Bone marrow (tissue), 2 donors: Measurements from ENCODE around the gene LEFTY2.
A peak's percentile ranks its signal among the peaks of the same experiment; 100 is the strongest.
"Not testable (repeated sequence)": the region's sequence is repeated elsewhere in the genome, so short reads cannot be mapped to it uniquely, and the experiment has no call there.

ENCODE experiments used
- DNase-seq, 2 donors: peaks; one replicate each; lab custom pipeline; 2025; lab: John Stamatoyannopoulos, UW

Gene LEFTY2

DNA sequence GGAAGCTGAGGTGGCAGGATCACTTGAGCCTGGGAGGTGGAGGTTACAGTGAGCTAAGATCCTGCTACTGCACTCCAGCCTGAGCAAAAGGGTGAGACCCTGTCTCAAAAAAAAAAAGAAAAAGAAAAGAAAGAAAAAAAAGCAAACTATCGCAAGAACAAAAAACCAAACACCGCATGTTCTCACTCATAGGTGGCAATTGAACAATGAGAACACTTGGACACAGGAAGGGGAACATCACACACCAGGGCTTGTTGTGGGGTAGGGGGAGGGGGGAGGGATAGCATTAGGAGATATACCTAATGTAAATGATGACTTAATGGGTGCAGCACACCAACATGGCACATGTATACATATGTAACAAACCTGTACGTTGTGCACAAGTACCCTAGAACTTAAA lies 11.6 kb downstream of the LEFTY2 start:
- not testable (repeated sequence) for DNase-seq

- peak in 1 of 2 donors; percentile 7 for DNase-seq
Measured at GRCh38 chr1:225928186-225929175, 12.5 kb downstream of the LEFTY2 start.

DNA sequence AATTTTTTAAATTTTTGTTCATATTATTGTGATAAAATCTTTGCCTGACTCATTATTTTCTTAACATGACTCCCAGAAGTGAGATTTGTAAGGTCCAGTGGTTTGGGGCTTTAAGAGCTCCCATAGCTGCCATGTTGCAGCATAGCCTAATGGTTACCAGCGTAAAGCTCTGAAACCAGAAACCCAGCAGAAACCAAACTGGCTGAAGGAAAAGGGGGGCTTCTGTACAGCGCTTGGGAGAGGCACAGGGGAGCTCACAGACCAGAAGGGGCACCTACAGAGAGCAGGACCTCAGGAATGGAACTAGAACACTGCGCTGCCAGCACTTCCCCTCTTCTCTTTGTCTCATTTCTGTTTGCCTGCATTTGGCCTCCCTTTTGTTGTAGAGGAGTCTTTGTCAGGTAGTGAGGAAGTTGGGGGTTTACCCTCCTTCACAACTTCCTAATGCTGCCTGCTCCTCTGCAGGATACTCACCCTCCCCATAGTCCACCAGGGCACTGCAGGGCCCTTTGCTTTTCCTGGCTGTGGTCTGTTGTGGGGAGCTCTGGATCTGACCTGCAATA lies 14.4 kb downstream of the LEFTY2 start:
- DNase-seq: no peak

DNA sequence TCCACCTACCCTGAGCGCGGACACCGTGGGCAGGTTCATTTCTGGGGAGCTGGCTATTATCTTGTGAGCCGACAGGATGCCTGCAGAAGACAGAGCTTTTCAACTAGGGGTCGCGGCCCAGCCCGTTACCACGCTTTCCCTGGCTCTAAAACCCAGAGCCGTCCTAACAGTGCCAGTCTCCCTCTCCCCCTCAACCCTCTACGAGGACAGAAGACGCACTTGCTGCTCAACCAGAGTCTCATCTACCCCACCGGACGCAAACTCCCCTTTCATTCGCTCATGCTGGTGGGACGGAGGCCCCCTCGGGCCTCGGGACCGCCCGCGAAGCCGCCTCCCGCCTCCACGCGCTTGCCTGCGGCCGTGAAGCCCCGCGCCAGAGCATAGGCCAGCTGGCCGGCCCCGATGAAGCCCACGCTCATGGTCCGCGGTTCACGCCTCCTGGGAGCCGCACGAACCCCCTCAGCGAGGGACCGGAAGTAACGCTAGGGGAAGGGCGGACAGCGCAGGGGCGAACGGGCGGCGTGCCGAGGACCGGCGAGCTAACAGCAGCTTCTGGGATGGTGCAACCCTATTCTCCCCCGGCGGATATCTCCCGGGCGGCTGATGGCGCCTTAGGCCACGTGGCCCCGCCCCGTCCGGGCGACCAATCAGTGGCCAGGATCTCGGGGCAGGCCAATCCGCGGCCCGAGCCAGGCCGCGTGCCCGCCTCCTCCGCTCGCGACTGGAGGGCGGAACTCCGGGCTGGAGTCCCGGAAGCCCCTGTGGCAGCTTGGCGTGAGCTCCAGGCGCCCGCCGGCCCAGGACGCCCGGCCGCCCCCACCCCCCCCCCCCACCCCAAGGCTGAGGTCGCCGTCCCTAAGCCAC lies 17.1 kb downstream of the LEFTY2 start, which contains the start of gene PYCR2:
Gene PYCR2 (minus strand): TSS at position 559 of the 864 bp plus-strand sequence. CDS start 140 bp downstream, at position 419.
- peak; percentile 83 to 92 for DNase-seq

- DNase-seq: no peak
Measured at GRCh38 chr1:225923381-225923691, 17.7 kb downstream of the LEFTY2 start.

- no peak for DNase-seq
Measured at GRCh38 chr1:225921734-225922709, 19.0 kb downstream of the LEFTY2 start.

DNA sequence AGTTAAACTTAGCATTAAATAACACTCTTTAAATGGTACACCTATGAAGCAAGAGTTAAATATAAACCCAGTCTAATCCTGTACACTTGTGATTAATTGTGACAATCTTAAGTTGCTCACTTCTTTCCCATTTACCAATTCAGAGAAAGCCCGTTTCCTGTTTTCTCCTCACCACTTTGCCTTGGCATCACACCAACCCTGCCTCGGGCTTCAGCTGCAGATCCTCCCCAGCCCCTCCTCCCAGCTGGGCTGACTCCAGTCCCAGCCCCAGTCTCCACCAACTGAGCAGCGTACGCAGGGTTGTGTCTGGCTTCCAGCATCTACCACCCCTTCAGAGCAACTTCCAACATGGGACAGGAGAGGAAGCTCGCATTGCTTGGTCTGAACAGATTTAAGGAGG lies 21.1 kb downstream of the LEFTY2 start:
- DNase-seq: peak; percentile 5 to 86

DNA sequence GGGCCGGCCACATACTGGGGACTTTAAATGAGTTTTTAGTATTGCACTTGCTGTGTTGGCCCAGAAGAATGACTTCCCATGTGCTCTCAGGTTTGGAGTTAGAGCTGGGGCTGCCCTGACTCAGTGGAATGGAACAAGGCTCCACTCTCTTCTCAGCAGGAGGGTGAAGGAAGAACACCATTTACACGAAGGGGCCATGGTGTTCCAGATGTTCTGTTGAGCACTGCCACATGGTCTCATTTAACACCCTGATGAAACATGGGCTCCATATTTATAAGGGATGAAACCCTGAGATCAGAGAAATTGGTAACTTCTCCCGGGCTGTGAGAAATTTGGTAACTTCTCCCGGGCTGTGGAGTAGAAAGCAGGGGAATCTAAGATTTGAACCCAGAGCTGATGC lies 22.7 kb downstream of the LEFTY2 start:
- no peak for DNase-seq

DNA sequence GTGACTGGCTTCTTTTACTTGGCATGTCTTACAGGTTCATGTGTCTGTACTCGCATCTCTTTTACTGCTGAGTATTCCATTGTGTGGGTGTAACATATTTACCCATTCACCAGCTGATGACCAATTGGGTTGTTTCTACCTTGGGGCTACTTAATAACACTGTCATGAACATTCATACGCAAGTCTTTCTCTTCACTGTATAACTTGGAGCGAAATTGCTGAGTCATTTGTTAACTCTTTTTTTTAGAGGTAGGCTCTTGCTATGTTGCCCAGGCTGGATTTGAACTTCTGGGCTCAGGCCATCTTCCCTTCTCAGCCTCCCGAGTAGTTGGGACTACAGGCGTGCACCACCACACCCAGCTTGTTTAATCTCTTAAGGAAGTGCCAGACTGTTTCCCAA lies 23.5 kb downstream of the LEFTY2 start:
- no peak for DNase-seq

- DNase-seq: no peak
Measured at GRCh38 chr1:225917101-225917500, 23.9 kb downstream of the LEFTY2 start.

DNA sequence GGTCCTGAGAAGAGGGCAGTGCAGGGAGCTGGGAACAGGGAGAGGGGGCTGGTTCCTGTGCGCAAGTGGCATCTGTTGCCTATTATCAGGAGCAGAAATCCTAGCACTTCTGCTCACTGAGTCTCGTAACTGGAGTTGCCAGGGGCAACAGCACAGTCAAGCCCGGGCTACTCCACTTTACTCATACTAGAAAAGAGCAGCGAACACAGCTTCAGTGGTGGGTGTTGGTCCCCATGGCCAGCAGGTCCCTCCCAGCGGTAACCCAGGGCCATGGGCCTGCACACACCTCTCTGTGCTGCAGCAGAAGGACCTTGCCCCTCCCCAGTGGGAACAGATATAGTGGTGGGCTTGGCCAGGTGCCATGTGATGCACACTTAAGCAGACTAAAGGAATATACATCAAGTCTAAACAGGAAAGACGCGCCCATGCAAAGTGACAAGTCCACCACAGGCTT lies 25.5 kb downstream of the LEFTY2 start:
- DNase-seq: no peak

- DNase-seq: no peak
Measured at GRCh38 chr1:225914947-225915346, 26.1 kb downstream of the LEFTY2 start.

DNA sequence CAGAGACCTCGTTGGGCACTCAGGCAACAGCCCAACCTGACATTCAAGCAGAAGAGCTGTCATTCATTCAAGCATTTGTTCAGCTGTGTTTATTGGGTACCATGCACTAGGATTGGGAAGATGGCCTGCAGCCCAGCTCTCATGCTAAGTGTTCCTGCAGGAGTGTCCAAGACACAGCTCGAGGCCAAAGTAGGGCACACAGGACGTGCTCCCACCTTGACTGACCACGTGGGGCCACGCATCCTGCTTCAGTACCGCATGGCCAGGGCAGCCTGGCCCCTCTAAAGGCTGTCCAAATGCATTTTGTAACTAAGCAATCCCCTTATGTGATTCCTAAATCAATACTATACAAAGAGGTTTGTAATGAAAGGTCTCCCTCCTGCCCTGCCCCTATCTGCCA lies 26.6 kb downstream of the LEFTY2 start:
- DNase-seq: no peak

- peak in 1 of 2 donors; percentile 16 for DNase-seq
Measured at GRCh38 chr1:225911191-225912130, 29.6 kb downstream of the LEFTY2 start.

DNA sequence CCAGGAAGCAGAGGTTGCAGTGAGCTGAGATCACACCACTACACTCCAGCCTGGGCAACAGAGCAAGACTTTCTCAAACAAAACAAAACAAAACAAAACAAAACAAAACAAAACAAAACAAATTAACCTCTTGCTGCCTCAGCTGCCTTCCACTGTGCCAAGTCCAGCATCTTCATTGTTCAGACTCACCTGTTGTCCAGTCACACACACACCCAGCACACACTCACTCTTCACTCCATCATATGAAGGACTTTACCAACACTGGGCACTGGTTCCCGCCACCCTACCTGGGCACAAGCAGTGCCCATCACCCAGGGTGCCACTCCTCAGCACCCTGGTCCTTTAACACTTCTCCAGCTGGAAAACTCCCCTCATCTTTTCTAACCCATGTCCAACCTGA lies 31.5 kb downstream of the LEFTY2 start:
- no peak for DNase-seq

GRCh38 chr1:225908773-225909172 lies 32.2 kb downstream of the LEFTY2 start:
- no peak for DNase-seq

- no peak for DNase-seq
Measured at GRCh38 chr1:225908013-225908640, 32.9 kb downstream of the LEFTY2 start.

- no peak for DNase-seq
Measured at GRCh38 chr1:225907341-225907740, 33.7 kb downstream of the LEFTY2 start.

DNA sequence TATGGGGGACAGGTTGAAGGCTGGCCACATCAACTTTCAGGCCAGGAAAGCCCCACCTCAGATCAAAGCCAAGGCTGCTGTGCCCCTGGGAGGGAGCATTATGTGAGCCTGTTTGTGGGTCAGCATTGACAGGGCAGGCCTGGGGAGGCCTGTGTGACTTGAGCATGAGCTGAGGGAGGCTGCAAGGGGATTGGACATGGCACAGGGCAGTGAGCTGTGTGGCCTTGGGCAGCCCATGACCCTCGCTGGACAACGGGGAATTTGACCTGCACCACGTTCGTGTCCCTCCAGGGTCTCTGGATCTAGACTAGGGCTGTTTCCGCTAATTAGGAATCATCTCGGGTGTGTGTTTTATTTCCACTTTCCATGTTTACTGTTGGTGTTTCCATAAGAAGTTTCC lies 34.6 kb downstream of the LEFTY2 start:
- DNase-seq: no peak

- no peak for DNase-seq
Measured at GRCh38 chr1:225903623-225904022, 37.4 kb downstream of the LEFTY2 start.
